ENCODE results near the gene SACS. TPM values are rescaled to one million over a fixed set of nuclear protein-coding genes. Genes with fewer than 3 reads are reported as not detected.

SACS gene
- total RNA-seq, 1 experiment from 2014 or later = 53.0 TPM

GRCh38 chr13:23467048-23467931, 33.8 kb upstream of the SACS start:
- Histone ChIP-seq H3K27ac (ENCODE audit: insufficient read length, low read depth, low read length) (no peak overlapping the region), H2BK20ac (ENCODE audit: low read depth, low read length, poor library complexity, severe bottlenecking) (no peak overlapping the region)

More at GRCh38 chr13:23467048-23467931, 33.8 kb upstream of the SACS start:
- Histone ChIP-seq H3K27me3 (ENCODE audit: insufficient read depth, low read length) (no peaks in the 10 kb centered on the region; the same call in 1 of the 2 replicates), H2AK5ac (ENCODE audit: insufficient read length, low read length) (no peak overlapping the region), H4K8ac (replicated peaks; ENCODE audit: insufficient read length, low read depth, low read length) (no peak overlapping the region), H4K5ac (ENCODE audit: insufficient read length, low read depth, low read length) (no peak overlapping the region), H2AFZ (ENCODE audit: low read length) (no peak overlapping the region), H3K79me2 (ENCODE audit: insufficient read depth, low read length) (no peaks in the 10 kb centered on the region), H3T11ph (ENCODE audit: low read length) (no peak overlapping the region), H3K23me2 (ENCODE audit: insufficient read length, low read depth, low read length, poor library complexity, severe bottlenecking) (peaks cover 4% of the 10 kb centered on the region), H3K4me1 (ENCODE audit: insufficient read depth, low read length) (peaks cover 5% of the 10 kb centered on the region; the same call in 1 of the 2 replicates), H3K4ac (ENCODE audit: low read depth, low read length) (no peak overlapping the region), H3K23ac (ENCODE audit: insufficient read length, low read depth, low read length) (no peak overlapping the region), H3K4me2 (ENCODE audit: insufficient read depth, insufficient read length, low read length) (no peak overlapping the region), H3K14ac (ENCODE audit: insufficient read depth, low read length) (no peak overlapping the region), H2BK120ac (ENCODE audit: low read depth, low read length, poor library complexity, severe bottlenecking) (no peak overlapping the region), H2BK5ac (ENCODE audit: insufficient read length, low read length) (no peak overlapping the region), H2BK15ac (ENCODE audit: low read depth, low read length) (no peak overlapping the region), H3K18ac (ENCODE audit: insufficient read length, low read depth, low read length) (no peak overlapping the region), H3K9me3 (ENCODE audit: control insufficient read depth, low read depth, low read length) (no peaks in the 10 kb centered on the region), H2BK12ac (ENCODE audit: insufficient read length, low read depth, low read length) (no peak overlapping the region), H3K56ac (ENCODE audit: insufficient read length, low read depth, low read length) (no peak overlapping the region), H4K91ac (ENCODE audit: insufficient read length, low read depth, low read length) (no peak overlapping the region), H3K9ac (ENCODE audit: extremely low read depth, insufficient read length, low read length) (no peak overlapping the region), H4K20me1 (ENCODE audit: control insufficient read depth, insufficient read depth, insufficient read length) (no peaks in the 10 kb centered on the region), H3K79me1 (ENCODE audit: insufficient read depth, low read depth, low read length, poor library complexity, severe bottlenecking) (no peaks in the 10 kb centered on the region)
- H3K27me3 Mint-ChIP-seq (ENCODE audit: low read depth) = peaks cover 16% of the 10 kb centered on the region
- peaks cover 5 to 6% of the 10 kb centered on the region in 2 experiments; a peak in 4 of 5 replicates for H3K9me3 Mint-ChIP-seq
- no CpG with 5 or more reads among the region's 14 CpGs for WGBS (ENCODE audit: extremely low coverage, insufficient read length, low lambda C conversion rate)
- H3K4me1 Mint-ChIP-seq = peaks cover 28 to 38% of the 10 kb centered on the region in 2 experiments
- H3K36me3 Mint-ChIP-seq (ENCODE audit: insufficient read depth in 1 of 3, low read depth in 3 of 3) = peaks cover 0 to 7% (median 0%) of the 10 kb centered on the region in 3 experiments; a peak in 2 of 7 replicates
- H3K4me3 Mint-ChIP-seq = no peak overlapping the region; a peak in 1 of 5 replicates
- DNase-seq = no peak
- TF ChIP-seq, protein P1, sequence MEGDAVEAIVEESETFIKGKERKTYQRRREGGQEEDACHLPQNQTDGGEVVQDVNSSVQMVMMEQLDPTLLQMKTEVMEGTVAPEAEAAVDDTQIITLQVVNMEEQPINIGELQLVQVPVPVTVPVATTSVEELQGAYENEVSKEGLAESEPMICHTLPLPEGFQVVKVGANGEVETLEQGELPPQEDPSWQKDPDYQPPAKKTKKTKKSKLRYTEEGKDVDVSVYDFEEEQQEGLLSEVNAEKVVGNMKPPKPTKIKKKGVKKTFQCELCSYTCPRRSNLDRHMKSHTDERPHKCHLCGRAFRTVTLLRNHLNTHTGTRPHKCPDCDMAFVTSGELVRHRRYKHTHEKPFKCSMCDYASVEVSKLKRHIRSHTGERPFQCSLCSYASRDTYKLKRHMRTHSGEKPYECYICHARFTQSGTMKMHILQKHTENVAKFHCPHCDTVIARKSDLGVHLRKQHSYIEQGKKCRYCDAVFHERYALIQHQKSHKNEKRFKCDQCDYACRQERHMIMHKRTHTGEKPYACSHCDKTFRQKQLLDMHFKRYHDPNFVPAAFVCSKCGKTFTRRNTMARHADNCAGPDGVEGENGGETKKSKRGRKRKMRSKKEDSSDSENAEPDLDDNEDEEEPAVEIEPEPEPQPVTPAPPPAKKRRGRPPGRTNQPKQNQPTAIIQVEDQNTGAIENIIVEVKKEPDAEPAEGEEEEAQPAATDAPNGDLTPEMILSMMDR (conservative IDR thresholded peaks at IDR 0.05) = no peak
- H3K27ac Mint-ChIP-seq = no peak overlapping the region; a peak in 1 of 7 replicates
